Body of pancreas (tissue), 4 donors: ENCODE measurements around the gene MCAM.

Source experiments
- CTCF ChIP-seq, 7 experiments: fragments of 450-650 bp in 4 of 7; fragments of 200-600 bp in 3 of 7; sonication (generic) in 3 of 7; IDR thresholded peaks; one replicate each; pipeline ENCODE4 v1.5.1; 2016 to 2019; ENCODE audit warnings: antibody characterized with exemption in 7 of 7
- POLR2A ChIP-seq, 3 donors: fragments of 450-650 bp; IDR thresholded peaks; one replicate each; pipeline ENCODE4 v1.6.1; 2016; ENCODE audit warnings: antibody characterized with exemption in 3 of 3, mild to moderate bottlenecking in 2 of 3

- no peak for TF ChIP-seq CTCF (IDR thresholded peaks at IDR 0.05)
- no peak for TF ChIP-seq POLR2A (IDR thresholded peaks at IDR 0.05)
Observed at GRCh38 chr11:119305556-119306372, 11.2 kb downstream of the MCAM start.
